ENCODE data around the gene ME3. TPM values are rescaled to one million over a fixed set of nuclear protein-coding genes. Genes with fewer than 3 reads are reported as not detected.

The ME3 gene
- total and polyA plus RNA-seq, 2 donors (not counting 1 experiment from before 2014, with no cell fraction given), result 1.3 TPM; not detected in 1

- CTCF ChIA-PET, result no interaction called here
Measured at GRCh38 chr11:86576946-86577624, 95.3 kb downstream of the ME3 start.

More at GRCh38 chr11:86576946-86577624, 95.3 kb downstream of the ME3 start:
- H3K4me1 Mint-ChIP-seq, result no peaks in the 10 kb centered on the region
- Histone ChIP-seq H3K27ac (ENCODE audit: low read length in 2 of 2) (no peak overlapping the region), H3K9me3 (ENCODE audit: control extremely low read depth in 1 of 3, control insufficient read depth in 2 of 3, insufficient read depth in 1 of 3, low read length in 2 of 3) (no peaks in the 10 kb centered on the region), H3K4me2 (replicated peaks; ENCODE audit: low read depth, low read length, poor library complexity, severe bottlenecking) (no peak overlapping the region), H2AFZ (ENCODE audit: insufficient read depth, low read depth, low read length, poor library complexity, severe bottlenecking) (no peak overlapping the region), H3K4me1 (ENCODE audit: control insufficient read depth in 2 of 2, insufficient read depth in 2 of 2, low read length in 2 of 2) (no peaks in the 10 kb centered on the region), H3K9ac (ENCODE audit: low read length) (no peak overlapping the region), H4K20me1 (ENCODE audit: control insufficient read depth, insufficient read depth, low read length, poor library complexity, severe bottlenecking) (no peaks in the 10 kb centered on the region), H3K27me3 (replicated peaks in 1 of 4; ENCODE audit: control extremely low read depth in 1 of 4, control insufficient read depth in 3 of 4, insufficient read depth in 4 of 4, low read length in 3 of 4) (peaks cover 0 to 2% (median 0%) of the 10 kb centered on the region in 4 experiments), H3K36me3 (replicated peaks in 1 of 2; ENCODE audit: control extremely low read depth in 1 of 2, control insufficient read depth in 1 of 2, extremely low read depth in 1 of 2, insufficient read depth in 2 of 2, low read length in 1 of 2) (no peaks in the 10 kb centered on the region), H3K4me3 (ENCODE audit: control extremely low read depth in 1 of 5, extremely low read depth in 1 of 5, insufficient read depth in 1 of 5, low read depth in 2 of 5, low read length in 4 of 5) (no peak overlapping the region), H3K79me2 (ENCODE audit: control insufficient read depth, insufficient read depth, low read length) (no peaks in the 10 kb centered on the region)
- ATAC-seq (ENCODE audit: low read depth), result no peak
- H3K4me3 Mint-ChIP-seq, result no peak overlapping the region
- TF ChIP-seq CTCF (IDR thresholded peaks at IDR 0.05), result no peak
- TF ChIP-seq EZH2 (IDR thresholded peaks at IDR 0.05; ENCODE audit: borderline replicate concordance, insufficient read depth, low read depth, low read length, poor library complexity, severe bottlenecking), result no peak
- POLR2A ChIA-PET, result no interaction called here
- H3K27me3 Mint-ChIP-seq, result peaks cover 25% of the 10 kb centered on the region
- WGBS (ENCODE audit: insufficient coverage), result no CpG with 5 or more reads among the region's 1 CpG
- intact Hi-C loops (cut with micrococcal nuclease), result no loop called here
- no peak for DNase-seq
- no peaks in the 10 kb centered on the region for H3K9me3 Mint-ChIP-seq (ENCODE audit: insufficient read depth)
- H3K27ac Mint-ChIP-seq, result no peak overlapping the region
